Endometrium (tissue), 2 donors: ENCODE results near the gene EIF2A.
"Not testable (repeated sequence)": the region's sequence is repeated elsewhere in the genome, so short reads cannot be mapped to it uniquely, and the experiment has no call there.

Source experiments
- FAIRE-seq: peaks from 2 replicates; lab custom pipeline; 2012; peaks lifted over from hg19 to GRCh38; lab: Jason Lieb, UNC
- donor health status: control.
- donor health status: control.

The EIF2A gene

DNA sequence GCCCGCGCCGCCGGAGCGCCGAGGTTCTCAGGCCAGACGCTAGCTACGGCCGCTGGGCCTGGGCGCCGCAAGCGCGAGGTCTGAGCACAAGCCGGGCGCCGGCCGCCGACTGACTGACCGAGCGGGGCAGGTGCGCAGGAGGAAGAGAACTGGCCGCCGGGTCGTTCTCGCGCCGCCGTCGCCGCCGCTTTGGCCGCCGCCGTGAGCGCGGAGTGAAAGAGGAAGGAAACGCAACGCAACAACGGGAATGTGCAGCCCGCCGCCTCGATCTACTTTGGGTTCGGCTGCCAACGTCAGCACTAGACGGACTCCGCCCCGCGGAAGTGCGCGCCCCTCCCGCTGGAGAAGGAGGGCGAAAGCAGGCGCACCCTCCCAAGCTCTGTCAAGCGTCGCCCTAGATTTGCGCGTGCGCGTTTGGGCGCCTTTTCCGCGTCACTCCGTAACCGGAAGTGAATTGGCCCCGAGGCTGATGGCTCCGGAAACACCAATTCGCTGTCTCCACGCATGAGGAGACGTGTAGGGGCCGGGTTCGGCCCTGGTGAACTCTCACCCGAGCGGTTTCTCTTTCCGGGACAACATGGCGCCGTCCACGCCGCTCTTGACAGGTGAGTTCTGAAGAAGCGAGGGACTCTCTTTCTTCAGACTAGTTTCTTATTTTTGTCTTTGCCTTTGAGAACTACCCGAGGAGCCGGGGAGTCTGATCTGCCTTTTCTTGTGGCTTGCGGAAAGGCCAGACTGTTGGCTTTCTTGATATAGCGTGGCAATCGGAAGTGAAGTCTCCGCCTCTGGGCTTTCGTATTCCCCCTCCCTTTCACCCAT is at the start of gene EIF2A, which contains the start of gene SERP1:
EIF2A (plus strand) TSS at position 562 of the 819 bp plus-strand sequence; CDS start at position 578, 16 bp downstream.
SERP1 (minus strand) TSS at position 271 of the 819 bp plus-strand sequence. CDS start 361 bp downstream, outside the sequence.
- FAIRE-seq = peak; percentile 99

DNA sequence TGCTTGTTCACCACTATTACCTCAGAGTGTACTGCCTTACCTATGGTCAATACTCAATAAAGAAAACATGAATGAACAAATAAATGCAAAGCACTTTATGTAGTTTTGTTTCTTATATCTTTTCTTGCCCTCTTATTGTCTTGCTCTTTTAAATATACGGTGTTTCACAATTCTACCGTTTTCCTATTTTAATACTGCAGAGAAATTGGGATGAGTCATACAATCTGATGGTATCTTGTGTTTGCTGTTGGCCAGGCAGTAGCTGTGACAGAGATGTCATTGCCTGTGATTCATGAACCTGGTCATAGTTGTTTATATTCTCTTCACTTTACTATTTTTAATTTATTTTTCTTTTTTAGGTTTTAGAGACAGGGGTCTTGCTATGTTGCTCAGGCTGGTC is 48.6 kb upstream of the EIF2A start:
- FAIRE-seq = no peak

DNA sequence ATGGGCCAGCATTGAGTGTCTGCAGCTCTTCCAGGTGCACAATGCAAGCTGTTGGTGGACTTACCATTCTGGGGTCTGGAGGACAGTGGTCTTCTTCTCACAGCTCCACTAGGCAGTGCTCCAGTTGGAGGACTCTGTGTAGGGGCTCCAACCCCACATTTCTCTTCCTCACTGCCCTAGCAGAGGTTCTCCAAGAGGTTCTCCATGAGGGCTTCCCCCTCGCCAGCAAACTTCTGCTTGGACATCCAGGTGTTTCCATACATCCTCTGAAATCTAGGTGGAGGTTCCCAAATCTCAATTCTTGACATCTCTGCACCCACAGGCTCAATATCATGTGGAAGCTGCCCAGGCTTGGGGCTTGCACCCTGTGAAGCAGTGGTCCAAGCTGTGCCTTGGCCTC is 45.6 kb upstream of the EIF2A start:
- FAIRE-seq = not testable (repeated sequence)

DNA sequence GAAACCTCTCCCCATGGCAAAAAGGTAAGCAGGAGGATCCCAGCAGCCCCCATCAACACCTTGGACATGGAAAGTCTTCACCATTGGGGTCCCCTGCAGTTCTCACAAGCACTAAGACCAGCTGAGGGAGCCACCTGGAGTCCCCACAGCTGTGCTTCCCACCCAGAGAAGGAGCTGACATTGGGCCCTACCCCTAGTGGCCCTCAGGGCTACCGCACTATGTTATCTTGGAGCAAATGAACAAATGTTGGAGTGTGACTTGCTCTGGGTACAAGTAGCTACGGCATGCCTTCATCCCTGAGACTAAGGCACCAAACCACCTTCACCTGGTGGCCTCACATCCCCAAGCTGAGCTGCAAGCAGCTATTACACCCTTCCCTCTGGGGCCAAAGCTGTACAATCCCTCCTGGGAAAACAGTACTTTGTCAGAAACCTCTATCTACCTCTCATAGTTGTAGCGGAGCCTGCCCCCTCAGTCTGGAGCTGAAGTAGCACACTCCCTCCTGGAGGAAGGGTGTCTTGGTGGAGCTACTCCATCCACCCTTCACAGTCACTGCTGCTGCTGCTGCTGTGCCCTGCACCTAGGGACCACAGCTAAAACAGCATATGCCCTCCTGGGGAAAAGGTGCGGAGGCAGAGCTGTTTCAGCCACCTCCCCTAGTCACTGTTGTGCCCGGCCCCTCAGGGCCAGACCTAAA is 43.0 kb upstream of the EIF2A start:
- no peak for FAIRE-seq

DNA sequence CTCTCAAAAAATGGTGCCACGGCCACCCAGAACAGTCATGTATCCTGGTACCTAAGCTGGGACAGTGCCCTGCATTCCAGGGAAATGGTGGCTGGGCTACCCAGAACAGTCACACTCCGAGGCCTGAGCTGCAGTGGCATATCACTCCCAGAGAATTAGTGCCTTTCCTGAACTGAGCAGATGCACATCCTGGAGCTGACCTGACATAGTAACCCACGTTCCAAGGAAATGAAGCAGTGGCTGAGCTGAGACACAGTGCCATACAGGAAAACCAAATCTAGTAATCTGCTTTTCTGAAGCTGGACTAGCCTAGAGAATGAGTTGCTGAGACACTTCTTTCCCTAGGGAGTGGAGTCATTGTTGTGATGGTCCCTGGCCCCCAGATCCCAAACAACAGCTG is 42.1 kb upstream of the EIF2A start:
- no peak for FAIRE-seq

DNA sequence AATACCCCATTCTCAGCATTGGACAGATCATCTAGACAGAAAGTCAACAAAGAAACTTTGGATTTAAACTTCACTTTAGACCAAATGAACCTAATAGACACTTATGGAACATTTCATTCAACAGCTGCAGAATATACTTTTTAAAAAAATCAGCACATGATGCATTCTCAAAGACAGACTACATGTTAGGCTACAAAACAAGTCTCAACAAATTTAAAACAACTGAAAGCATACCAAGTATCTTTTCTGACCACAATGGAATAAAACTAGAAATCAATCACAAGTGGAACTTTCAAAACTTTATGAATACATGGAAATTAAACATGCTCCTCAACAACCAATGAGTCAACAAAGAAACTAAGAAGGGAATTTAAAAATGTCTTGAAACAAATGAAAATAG is 38.2 kb upstream of the EIF2A start:
- FAIRE-seq = no peak

DNA sequence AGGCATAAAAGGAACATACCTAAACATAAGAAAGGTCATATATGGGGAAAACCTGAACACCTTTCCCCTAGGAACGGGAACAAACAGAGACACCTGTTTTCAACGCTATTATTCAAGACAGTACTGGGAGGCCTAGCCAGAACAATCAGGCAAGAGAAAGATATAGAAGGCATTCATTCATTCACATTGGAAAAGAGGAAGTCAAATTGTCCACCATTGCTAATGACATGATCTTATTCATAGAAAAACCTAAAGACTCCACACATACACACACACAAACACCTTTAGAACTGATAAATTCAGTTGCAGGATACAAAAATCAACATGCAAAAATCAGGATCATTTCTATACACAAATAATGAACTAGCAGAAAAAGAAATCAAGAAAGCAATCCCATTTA is 36.8 kb upstream of the EIF2A start:
- no peak for FAIRE-seq

DNA sequence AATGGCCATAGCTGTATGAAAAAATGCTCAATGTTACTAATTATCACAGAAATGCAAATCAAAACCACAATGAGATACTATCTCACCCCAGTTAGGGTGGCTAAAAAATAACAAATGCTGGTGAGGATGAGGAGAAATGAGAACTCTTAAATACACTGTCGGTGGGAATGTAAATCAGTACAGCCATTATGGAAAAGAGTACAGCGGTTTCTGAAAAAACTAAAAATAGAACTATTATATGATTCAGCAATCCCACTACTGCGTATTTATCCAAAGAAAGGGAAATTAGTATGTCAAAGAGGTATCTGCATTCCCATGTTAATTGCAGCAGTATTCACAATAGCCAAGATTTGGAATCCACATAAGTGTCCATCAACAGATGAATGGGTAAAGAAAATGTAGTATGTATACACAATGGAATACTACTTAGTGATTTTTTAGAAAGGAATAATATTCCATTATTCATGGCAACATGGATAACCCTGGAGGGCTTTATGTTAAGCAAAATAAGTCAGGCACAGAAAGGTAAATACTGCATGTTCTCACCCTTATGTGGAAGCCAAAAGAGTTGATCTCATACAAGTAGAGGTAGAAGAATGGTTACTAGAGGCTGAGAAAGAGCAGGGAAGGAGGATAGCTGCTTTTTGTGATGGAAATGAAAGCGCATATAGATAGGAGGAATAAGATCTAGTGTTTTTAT is 35.3 kb upstream of the EIF2A start:
- no peak for FAIRE-seq

DNA sequence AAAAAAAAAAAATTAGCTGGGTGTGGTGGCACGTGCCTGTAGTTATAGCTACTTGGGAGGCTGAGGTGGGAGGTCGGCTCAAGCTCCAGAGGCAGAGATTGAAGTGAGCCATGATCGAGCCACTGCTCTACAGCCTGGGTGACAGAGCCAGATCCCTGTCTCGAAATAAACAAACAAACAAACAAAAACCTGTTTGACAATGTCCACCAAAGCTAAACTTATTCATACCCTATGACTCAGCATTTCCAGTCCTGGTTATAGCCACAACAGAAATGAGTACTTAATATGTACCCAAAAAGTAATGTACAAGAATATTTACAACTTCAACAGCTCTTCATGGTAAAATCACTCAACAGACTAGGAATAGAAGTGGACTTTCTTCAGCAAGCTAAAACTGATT is 31.4 kb upstream of the EIF2A start:
- FAIRE-seq = no peak

DNA sequence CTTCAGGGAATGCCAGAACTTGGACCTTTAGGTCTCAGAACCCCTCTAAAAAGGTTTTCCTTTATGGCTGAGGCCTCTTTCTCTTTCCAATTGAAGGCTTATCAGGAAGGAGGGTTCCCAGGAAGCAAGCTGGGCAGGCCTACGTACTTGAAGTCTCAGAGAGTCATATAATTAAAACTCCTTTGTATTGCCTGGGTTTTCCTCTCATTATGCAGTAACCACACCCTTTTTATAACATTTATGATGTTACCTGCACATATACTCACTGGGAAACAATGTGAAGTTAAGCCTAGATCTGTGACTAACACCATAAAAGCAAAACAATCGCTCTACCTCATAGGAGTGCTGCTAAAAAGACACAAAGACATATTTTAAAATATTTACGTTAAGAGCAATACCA is 27.6 kb upstream of the EIF2A start:
- FAIRE-seq = no peak

DNA sequence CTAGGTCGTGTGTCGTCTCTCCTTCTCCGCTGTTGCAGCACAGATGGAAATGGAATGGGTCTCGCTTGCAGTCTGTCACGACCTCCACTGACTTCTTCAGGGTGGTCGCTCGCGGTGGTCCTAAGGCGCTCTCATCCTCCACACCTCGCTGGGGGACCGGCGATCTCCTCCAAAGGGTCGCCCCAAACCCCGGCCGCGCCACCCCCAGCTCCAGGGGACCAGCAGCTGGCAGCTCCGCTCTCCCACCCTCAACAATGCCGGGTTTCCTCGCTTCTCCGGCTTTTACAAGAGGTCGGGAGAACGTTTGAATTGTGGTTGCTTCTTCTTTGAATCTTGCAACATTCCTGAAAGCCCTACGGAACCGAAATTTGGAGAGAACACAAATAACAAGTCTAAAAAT is 26.2 kb upstream of the EIF2A start:
- FAIRE-seq = no peak

DNA sequence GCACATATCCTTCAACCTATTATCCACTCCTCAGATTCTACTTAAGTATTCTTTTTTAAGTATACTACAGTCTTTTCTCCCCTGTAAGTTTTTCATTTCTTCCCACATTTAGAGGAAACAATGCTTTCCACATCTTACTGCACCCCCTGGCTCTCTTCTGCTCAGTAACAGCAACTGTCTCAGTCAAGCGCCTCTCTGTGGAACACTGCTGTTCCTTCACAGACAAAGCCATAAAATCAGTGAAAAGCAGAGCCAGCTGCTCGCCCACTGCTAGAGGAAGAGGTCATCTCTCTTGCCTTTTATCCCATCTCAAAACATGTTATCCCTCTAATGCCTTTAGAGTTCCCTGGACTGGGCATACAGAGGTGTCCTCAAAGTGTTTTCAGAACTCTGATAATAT is 25.1 kb upstream of the EIF2A start:
- FAIRE-seq = no peak

DNA sequence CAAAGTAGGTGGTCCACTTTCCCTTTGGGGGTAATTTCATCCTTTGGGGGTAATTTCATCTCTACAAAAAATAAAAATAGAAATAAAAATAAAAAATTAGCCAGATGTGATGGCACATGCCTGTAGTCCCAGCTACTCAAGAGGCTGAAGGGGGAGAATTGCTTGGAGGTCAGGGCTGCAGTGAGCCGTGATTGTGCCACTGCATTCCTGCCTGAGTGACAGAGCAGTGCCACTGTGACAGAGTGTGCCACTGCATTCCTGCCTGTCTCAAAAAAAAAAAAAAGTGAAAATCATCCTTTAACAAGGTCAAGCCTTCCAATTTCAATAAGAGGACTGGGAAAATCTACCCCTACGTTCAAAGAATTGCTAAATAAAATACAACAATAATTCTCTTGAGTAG is 23.0 kb upstream of the EIF2A start:
- no peak for FAIRE-seq

DNA sequence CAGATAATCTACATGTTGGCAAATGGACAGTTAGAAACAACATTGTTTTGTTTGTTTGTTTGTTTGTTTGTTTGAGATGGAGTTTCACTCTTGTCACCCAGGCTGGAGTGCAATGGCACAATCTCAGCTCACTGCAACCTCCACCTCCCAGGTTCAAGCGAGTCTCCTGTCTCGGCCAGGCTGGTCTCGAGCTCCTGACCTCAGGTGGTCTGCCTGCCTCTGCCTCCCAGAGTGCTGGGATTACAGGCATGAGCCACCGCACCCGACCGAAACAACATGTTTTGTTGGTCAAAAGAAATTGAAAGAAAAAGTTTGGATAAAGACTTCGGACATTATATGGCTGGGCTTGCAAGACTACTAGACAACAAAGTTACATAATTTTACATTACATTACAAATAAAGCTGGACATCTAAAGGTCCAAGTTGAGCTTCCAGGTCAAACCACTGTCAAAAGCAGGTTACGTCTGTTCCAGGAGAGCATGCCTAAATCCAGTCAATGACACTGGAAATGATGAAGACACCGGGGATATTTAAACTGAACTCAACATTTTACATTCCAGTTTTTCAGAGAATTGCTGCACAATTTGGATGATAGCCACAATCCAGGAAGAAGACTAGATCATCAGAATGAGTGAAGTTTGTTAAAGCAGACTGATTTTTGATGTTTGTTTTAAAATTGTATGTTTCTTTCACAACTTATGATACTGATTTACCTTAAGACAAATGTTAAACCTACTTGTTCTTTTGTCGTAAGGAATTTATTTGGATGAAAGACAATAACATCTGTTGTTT is 18.9 kb upstream of the EIF2A start:
- FAIRE-seq = no peak

DNA sequence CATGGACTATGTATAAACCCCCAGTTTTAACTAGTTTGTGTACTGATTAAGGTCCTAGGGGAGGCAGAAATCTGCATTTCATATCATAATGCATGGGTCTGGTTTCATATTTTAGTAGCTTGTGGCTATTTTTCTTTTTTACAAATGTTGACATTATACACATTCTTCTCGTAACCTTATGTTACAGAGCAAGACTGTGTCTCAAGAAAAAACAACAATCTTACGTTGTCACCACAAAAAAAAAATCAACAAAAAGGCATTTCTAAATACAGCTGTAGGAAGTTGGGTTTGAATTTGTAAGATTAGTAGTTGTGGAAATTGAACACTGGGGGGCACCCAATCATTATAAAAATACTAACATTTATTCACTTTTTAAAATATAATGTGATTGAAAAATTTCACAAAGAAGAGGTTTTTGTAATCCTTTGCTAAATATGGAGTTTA is 18.2 kb upstream of the EIF2A start:
- peak; percentile 96 for FAIRE-seq

DNA sequence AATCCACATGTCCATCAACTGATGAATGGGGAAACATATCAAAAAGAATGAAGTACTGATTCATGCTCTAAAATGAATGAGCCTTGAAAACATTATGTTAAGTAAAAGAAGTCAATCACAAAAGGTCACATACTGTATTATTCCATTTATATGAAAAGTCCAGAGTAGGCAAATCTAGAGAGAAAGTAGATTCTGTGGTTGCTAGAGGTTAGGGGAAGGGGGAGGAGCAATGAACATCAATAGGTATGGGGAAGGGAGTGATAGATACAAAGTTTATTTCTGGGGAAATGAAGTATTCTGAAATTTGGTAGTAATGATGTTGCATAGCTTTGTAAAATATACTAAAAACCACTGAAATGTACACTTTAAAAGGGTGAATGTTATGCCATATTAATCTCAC is 14.8 kb upstream of the EIF2A start:
- no peak for FAIRE-seq

DNA sequence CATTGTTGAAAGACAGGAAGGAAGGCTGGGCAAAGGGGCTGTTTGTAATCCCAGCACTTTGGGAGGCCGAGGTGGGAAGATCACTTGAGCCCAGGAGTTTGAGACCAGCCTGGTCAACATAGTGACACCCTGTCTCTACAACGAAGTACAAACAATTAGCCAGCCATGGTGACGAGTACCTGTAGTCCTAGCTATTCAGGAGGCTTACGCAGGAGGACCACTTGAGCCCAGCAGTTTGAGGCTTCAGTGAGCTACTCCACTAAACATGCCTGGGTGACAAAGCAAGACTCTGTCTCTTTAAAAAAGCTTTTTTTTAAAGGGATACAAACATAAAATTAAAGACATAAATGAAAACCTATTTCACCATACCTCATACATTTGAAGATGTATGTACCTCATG is 11.4 kb upstream of the EIF2A start:
- FAIRE-seq = no peak

DNA sequence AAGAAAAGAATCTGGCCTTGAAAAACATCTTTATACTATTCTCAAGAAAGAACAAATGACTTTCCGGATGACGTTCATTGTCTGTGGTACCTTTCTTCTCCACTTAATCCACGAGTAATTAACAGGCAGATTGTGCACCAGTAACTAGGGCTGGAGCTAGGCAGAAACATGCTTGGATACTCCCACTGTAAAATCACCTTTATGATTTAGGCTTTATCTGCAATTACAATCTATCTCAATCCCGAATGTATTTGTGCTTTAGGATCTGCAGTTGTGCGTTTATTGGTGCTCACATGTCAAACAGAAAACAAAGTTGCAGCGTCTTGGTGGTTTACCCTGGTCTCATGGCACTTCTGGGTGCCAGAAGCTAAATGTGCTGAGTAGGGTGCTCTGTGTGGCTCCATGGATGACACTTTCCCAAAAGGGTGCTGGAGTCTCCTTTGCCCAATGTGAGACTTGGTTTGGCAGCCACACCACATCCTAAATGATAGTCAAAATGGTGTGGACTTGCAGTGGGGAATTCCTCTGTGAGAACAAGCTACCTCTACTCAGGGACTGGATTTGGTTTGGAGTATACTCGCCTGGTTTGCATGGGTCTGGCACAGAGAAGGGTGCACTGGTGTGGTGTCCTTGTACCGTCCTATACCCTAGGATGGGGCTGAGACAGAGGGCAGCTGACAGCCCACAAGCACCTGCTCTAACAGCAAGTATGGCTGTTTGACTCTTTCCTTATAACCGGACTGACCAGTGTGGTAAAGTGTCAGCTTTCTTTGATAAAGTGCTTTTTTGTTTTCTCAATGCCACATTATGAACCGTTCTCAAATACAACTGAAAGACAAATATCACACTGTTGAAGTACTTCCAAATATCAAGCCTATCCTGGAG is 8.0 kb upstream of the EIF2A start:
- FAIRE-seq = no peak

DNA sequence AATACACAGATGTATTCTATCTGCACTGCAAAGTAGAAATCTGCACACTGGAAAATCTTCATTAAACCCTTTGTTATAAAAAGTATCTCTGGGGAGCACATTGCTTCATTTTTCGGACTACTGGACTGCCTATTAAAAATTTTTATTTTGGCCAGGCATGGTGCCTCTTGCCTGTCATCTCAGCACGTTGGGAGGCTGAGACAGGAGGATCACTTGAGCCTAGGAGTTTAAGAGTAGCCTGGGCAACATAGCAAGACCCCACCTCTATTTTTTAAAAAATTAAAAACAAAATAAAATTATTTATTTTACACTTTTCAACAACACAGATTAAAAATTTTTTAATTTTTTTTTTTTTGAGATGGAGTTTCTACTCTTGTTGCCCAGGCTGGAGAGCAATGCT is 6.3 kb upstream of the EIF2A start:
- no peak for FAIRE-seq

DNA sequence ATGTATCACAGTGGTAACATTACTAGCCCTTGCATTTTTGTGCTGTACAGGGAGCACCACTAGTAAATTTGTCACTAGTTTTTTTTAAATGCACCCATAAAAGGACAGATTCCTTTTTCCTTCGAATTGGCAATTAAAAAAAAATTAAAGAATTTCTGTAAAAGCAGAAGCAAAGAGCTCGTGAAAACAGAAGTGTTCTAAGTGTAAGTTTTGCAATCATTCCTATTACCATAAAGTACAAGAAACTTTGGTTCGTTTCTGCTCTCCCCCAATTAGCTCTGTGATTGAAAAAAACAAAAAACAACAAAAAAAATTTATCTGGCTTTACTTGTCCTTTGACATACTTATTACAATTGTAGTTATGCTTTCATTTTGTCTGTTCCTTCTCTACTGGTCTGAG is 5.6 kb upstream of the EIF2A start:
- no peak for FAIRE-seq

DNA sequence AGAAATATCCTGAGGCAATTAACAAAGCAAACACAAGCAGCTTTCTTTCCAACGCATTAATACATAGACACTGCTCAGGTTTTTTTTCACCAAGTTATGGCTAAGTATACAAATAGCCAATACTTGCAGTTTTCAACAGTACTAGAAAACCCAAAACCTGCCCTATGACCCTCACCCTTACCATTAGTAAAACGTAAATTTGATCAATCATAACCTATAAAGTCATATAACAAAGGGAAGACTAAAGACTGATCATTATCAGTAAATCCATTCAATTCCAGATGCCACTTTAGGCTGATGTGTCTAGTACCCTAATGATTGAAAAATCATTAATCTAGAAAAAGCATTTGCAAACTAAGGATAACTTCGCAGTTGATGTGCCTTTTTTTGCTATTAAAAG is 3.5 kb upstream of the EIF2A start:
- FAIRE-seq = no peak
